DND-41 (cell line): Measurements from ENCODE around the gene FBXW11.

Source experiments
- ATAC-seq: fragments of 200-7000 bp; cut with Tn5 transposase; 3 replicates; pipeline ENCODE4 v1.9.1; 2021; ENCODE audit warnings: low read depth; ENCODE audit not compliant: insufficient read depth
- DNase-seq: peaks from one replicate; pipeline ENCODE4 v3.0.0-alpha.2; 2020
- H2AFZ ChIP-seq: 2 replicates; pipeline ENCODE4 v1.6.0; 2012; ENCODE audit warnings: low read depth, low read length
- H3K27ac ChIP-seq: 2 replicates; pipeline ENCODE4 v1.5.1; 2012; ENCODE audit warnings: low read length, inconsistent platforms
- H3K27me3 ChIP-seq: fragments of 200-600 bp; sonication (generic); 2 replicates; pipeline ENCODE4 v1.6.0; 2012; ENCODE audit warnings: low read length, mild to moderate bottlenecking, inconsistent platforms; ENCODE audit not compliant: insufficient read depth, poor library complexity
- H3K36me3 ChIP-seq: 2 replicates; pipeline ENCODE4 v1.5.1; 2012; ENCODE audit warnings: low read length, inconsistent platforms; ENCODE audit not compliant: insufficient read depth
- H3K4me1 ChIP-seq: 2 replicates; pipeline ENCODE4 v1.5.1; 2012; ENCODE audit warnings: mild to moderate bottlenecking, low read length; ENCODE audit not compliant: insufficient read depth
- H3K4me2 ChIP-seq: 2 replicates; pipeline ENCODE4 v1.6.0; 2012; ENCODE audit warnings: mild to moderate bottlenecking, moderate library complexity, low read length, inconsistent platforms; ENCODE audit not compliant: insufficient read depth
- H3K4me3 ChIP-seq, 2 experiments: fragments of 200-600 bp in 1 of 2; shearing (Covaris generic) in 1 of 2; 2 replicates each; pipeline ENCODE4 v1.5.1; 2012 to 2016; ENCODE audit warnings: inconsistent platforms in 2 of 2, low read length in 2 of 2, mild to moderate bottlenecking in 2 of 2, low read depth in 1 of 2, moderate library complexity in 1 of 2
- H3K79me2 ChIP-seq: 2 replicates; pipeline ENCODE4 v1.6.0; 2012; ENCODE audit warnings: low read length, inconsistent platforms; ENCODE audit not compliant: insufficient read depth
- H3K9ac ChIP-seq: 2 replicates; pipeline ENCODE4 v1.6.0; 2012; ENCODE audit warnings: low read depth, mild to moderate bottlenecking, inconsistent platforms, low read length, moderate library complexity
- H3K9me3 ChIP-seq: 2 replicates; pipeline ENCODE4 v1.5.1; 2012; ENCODE audit warnings: low read length, moderate library complexity, mild to moderate bottlenecking, inconsistent platforms; ENCODE audit not compliant: insufficient read depth, severe bottlenecking
- H4K20me1 ChIP-seq: 2 replicates; pipeline ENCODE4 v1.6.0; 2012; ENCODE audit warnings: low read length; ENCODE audit not compliant: insufficient read depth
- EZH2 ChIP-seq: IDR thresholded peaks from 3 replicates; pipeline ENCODE4 v1.6.1; 2012; ENCODE audit warnings: borderline replicate concordance, low read depth, mild to moderate bottlenecking, moderate library complexity, low read length, inconsistent platforms; ENCODE audit not compliant: severe bottlenecking
- TF ChIP-seq, protein P1 (sequence below): IDR thresholded peaks from 2 replicates; pipeline ENCODE4 v1.5.1; 2012; ENCODE audit warnings: borderline replicate concordance, low read length, moderate library complexity, mild to moderate bottlenecking; ENCODE audit not compliant: poor library complexity, severe bottlenecking; ENCODE audit errors: extremely low read depth

Gene FBXW11

DNA sequence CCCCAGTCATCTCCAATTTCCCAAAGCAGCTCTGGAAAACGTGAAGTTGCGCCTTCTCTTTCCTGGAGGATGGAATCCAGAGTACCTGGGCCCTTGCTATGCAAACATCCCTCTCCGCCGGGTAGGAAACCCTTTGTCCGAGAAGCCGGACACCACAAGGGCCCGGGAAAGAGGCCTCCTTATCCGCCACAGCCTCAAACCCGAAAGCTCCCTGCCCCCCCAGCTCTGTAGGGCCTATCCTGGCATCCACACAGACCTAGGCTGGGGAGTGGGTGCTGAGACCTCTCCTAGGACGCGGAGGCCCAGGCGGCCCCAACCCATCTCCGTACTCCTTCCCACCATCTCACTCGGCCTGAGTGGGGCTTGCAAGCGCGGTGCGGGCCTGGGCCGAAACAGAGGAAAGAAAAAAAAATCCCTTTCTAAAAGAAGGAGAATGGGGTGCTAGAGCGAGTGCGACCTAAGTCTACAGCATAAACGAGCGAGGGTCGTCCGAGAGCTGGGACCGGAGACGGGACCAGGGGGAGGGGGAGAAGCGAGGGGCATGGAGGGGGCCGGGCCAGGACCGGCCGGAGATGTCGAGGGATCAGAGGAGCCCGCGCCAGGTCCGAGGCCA is 624 bp downstream of the FBXW11 start:
- no peaks in the 10 kb centered on the region for H3K36me3 ChIP-seq
- DNase-seq (peak; percentile 34), ATAC-seq (peak; percentile 19)

DNA sequence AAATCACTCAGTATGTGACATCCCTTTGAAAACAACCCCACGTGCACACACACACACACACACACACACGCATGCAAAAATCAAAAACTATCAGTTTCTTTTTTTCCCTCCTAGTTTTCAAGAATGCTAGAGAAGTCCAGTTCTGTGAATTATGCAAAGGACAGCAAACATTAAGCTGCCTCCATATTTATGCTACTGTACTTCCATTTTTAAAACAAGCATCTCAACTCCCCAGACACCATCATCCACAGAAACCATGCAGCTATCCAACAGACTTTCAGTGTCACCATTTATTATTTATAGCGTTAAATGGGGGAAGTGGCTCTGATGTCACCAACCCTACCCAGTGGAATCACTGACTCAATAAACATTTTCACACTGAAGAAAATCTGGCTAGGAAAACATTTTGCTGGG is 1.6 kb downstream of the FBXW11 start:
- H3K79me2 ChIP-seq: peaks cover 73% of the 10 kb centered on the region
- no peaks in the 10 kb centered on the region for H3K27me3 ChIP-seq
- DNase-seq (no peak), ATAC-seq (no peak)
- H3K4me2 ChIP-seq: peak overlapping the region; percentile 67
- peak overlapping the region; percentile 80 to 86; a peak in 3 of 4 replicates for H3K4me3 ChIP-seq
- peak overlapping the region; percentile 10; the same call in 1 of the 2 replicates for H3K27ac ChIP-seq
- H3K9me3 ChIP-seq: no peaks in the 10 kb centered on the region
- peak overlapping the region; percentile 64 for H3K9ac ChIP-seq
- H2AFZ ChIP-seq: no peak overlapping the region
- peaks cover 25% of the 10 kb centered on the region for H3K4me1 ChIP-seq
- no peak for TF ChIP-seq EZH2
- TF ChIP-seq, protein P1, sequence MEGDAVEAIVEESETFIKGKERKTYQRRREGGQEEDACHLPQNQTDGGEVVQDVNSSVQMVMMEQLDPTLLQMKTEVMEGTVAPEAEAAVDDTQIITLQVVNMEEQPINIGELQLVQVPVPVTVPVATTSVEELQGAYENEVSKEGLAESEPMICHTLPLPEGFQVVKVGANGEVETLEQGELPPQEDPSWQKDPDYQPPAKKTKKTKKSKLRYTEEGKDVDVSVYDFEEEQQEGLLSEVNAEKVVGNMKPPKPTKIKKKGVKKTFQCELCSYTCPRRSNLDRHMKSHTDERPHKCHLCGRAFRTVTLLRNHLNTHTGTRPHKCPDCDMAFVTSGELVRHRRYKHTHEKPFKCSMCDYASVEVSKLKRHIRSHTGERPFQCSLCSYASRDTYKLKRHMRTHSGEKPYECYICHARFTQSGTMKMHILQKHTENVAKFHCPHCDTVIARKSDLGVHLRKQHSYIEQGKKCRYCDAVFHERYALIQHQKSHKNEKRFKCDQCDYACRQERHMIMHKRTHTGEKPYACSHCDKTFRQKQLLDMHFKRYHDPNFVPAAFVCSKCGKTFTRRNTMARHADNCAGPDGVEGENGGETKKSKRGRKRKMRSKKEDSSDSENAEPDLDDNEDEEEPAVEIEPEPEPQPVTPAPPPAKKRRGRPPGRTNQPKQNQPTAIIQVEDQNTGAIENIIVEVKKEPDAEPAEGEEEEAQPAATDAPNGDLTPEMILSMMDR: no peak
- peaks cover 43% of the 10 kb centered on the region for H4K20me1 ChIP-seq
- no peaks in the 10 kb centered on the region for H3K36me3 ChIP-seq

More for the DNA sequence above, 624 bp downstream of the FBXW11 start:
- Histone ChIP-seq H3K4me3 (peak overlapping the region; percentile 80 to 86), H3K9ac (peak overlapping the region; percentile 64), H2AFZ (peak overlapping the region; percentile 96), H3K4me1 (peaks cover 25% of the 10 kb centered on the region), H3K27me3 (no peaks in the 10 kb centered on the region), H3K4me2 (peak overlapping the region; percentile 67), H3K9me3 (no peaks in the 10 kb centered on the region), H4K20me1 (peaks cover 34% of the 10 kb centered on the region; the same call in 1 of the 2 replicates), H3K79me2 (peaks cover 63% of the 10 kb centered on the region), H3K27ac (peak overlapping the region; percentile 89)
- no peak for TF ChIP-seq EZH2
- TF ChIP-seq, protein P1: no peak

DNA sequence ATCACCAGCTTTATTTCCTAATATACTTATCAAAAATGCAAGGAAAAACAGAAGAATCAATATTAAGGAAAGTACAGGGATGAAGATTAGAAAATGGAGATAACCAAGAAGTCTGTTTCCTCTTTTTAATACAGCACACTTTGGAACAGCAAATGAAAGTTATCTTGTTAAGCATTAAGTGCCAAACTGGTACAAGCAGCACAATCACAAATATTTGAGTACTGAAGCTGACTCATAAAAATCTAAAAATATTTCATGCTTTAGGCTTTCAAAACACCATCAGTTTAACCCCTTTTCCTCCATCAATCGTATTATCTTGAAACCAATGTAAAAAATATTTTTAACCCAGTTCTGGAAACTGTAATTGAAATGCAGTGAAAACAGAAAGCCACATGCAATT is 2.7 kb downstream of the FBXW11 start:
- Histone ChIP-seq H3K9ac (no peak overlapping the region), H3K4me1 (peaks cover 25% of the 10 kb centered on the region), H3K4me3 (no peak overlapping the region)

More for the DNA sequence above, 2.7 kb downstream of the FBXW11 start:
- Histone ChIP-seq H2AFZ (no peak overlapping the region), H3K36me3 (no peaks in the 10 kb centered on the region), H3K79me2 (peaks cover 84% of the 10 kb centered on the region), H4K20me1 (peaks cover 46% of the 10 kb centered on the region), H3K4me2 (peak overlapping the region; percentile 67; the same call in 1 of the 2 replicates), H3K9me3 (no peaks in the 10 kb centered on the region), H3K27me3 (no peaks in the 10 kb centered on the region), H3K27ac (no peak overlapping the region)
- DNase-seq (no peak), ATAC-seq (no peak)
- no peak for TF ChIP-seq EZH2
- TF ChIP-seq, protein P1: no peak
